Hepatocyte (in vitro differentiated cells): ENCODE data around the gene SYPL2. TPM values are rescaled to one million over a fixed set of nuclear protein-coding genes. Genes with fewer than 3 reads are reported as not detected.
A peak's percentile ranks its signal among the peaks of the same experiment; 100 is the strongest.

Source experiments
- DNase-seq: peaks from one replicate; pipeline ENCODE4 v3.0.0-alpha.2; 2016; ENCODE audit warnings: low spot score
- H2AFZ ChIP-seq: fragments of 200-600 bp; sonication (generic); 2 replicates; pipeline ENCODE4 v1.6.0; 2016; ENCODE audit warnings: antibody characterized with exemption, mild to moderate bottlenecking
- H3K27ac ChIP-seq: fragments of 200-600 bp; sonication (generic); 2 replicates; pipeline ENCODE4 v1.5.1; 2016; ENCODE audit warnings: mild to moderate bottlenecking
- H3K27me3 ChIP-seq: fragments of 200-600 bp; sonication (generic); 2 replicates; pipeline ENCODE4 v1.6.1; 2016
- H3K36me3 ChIP-seq: fragments of 200-600 bp; sonication (generic); replicated peaks from 2 replicates; pipeline ENCODE4 v1.5.1; 2016; ENCODE audit warnings: low read depth; ENCODE audit not compliant: insufficient read depth
- H3K4me1 ChIP-seq: fragments of 200-600 bp; sonication (generic); 2 replicates; pipeline ENCODE4 v1.5.1; 2016; ENCODE audit warnings: mild to moderate bottlenecking, moderate library complexity; ENCODE audit not compliant: insufficient read depth
- H3K4me2 ChIP-seq: fragments of 200-600 bp; sonication (generic); 2 replicates; pipeline ENCODE4 v1.6.0; 2016
- H3K4me3 ChIP-seq: fragments of 200-600 bp; sonication (generic); 2 replicates; pipeline ENCODE4 v1.5.1; 2016; ENCODE audit warnings: mild to moderate bottlenecking
- H3K79me2 ChIP-seq: fragments of 200-600 bp; sonication (generic); 2 replicates; pipeline ENCODE4 v1.6.0; 2017; ENCODE audit warnings: mild to moderate bottlenecking
- H3K9me2 ChIP-seq: fragments of 200-600 bp; sonication (generic); replicated peaks from 2 replicates; pipeline ENCODE4 v1.6.0; 2017; ENCODE audit warnings: mild to moderate bottlenecking; ENCODE audit not compliant: insufficient read depth
- H3K9me3 ChIP-seq: fragments of 200-600 bp; sonication (generic); 2 replicates; pipeline ENCODE4 v1.5.1; 2016; ENCODE audit warnings: low read depth, mild to moderate bottlenecking
- H4K20me1 ChIP-seq: fragments of 200-600 bp; sonication (generic); 2 replicates; pipeline ENCODE4 v1.6.0; 2016; ENCODE audit warnings: mild to moderate bottlenecking; ENCODE audit not compliant: insufficient read depth, poor library complexity, severe bottlenecking
- EZH2 ChIP-seq: fragments of 200-600 bp; sonication (generic); IDR thresholded peaks from 2 replicates; pipeline ENCODE4 v1.6.1; 2016; ENCODE audit warnings: antibody characterized with exemption, mild to moderate bottlenecking, borderline replicate concordance
- EZH2phosphoT487 ChIP-seq: fragments of 200-600 bp; sonication (generic); IDR thresholded peaks from one replicate; pipeline ENCODE4 v1.6.1; 2018; ENCODE audit warnings: antibody characterized with exemption, mild to moderate bottlenecking, low read depth, moderate library complexity; ENCODE audit not compliant: unreplicated experiment, severe bottlenecking
- WGBS: methylation state at CpG from one replicate; pipeline ENCODE4 v1.1.6; 2016; ENCODE audit warnings: low lambda C conversion rate; ENCODE audit errors: missing lambda C conversion rate; 5-methylcytosine and 5-hydroxymethylcytosine counted together
- polyA plus RNA-seq: library from polyadenylated mRNA; unstranded; fragments of >200 nt; fragmentation: Nextera tagmentation; extraction: Ambion mirVana; gene quantifications from 2 replicates; pipeline ENCODE4 v1.2.1, GENCODE V29; 2016
- total RNA-seq: library from RNA; depleted of rRNA; stranded (reverse); fragments of >200 nt; gene quantifications from 2 replicates; pipeline ENCODE4 v1.2.3, GENCODE V29; 2014
- TF ChIP-seq, protein P1 (sequence below): fragments of 200-600 bp; sonication (generic); IDR thresholded peaks from 2 replicates; pipeline ENCODE4 v1.5.1; 2016; ENCODE audit warnings: antibody characterized with exemption, mild to moderate bottlenecking; ENCODE audit not compliant: poor library complexity

SYPL2 gene
- total and polyA plus RNA-seq, 2 experiments from 2014 or later, result 2.0 to 3.0 TPM

DNA sequence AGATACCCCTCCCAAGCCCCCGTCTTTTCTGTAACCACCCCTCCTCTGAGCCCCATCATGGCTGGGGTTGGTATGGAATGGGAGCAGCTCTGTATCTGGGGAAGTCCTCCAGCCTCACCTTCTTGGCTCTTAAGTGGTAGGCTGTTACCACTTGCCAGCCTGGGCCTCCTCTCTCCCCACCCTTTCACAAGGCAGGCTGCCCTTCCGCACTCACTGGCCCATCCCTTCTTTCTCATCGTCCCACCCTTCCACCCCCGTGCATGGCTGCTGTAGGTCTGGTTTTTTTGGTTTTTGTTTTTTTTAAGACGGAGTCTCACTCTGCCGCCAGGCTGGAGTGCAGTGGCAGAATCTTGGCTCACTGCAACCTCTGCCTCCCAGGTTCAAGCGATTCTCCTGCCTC, 32.7 kb downstream of the SYPL2 start:
- Histone ChIP-seq H3K36me3 (no peaks in the 10 kb centered on the region), H3K27me3 (no peaks in the 10 kb centered on the region), H3K27ac (peak overlapping the region; percentile 66), H4K20me1 (no peaks in the 10 kb centered on the region), H3K9me2 (no peaks in the 10 kb centered on the region), H3K9me3 (no peaks in the 10 kb centered on the region), H3K4me2 (no peak overlapping the region), H2AFZ (no peak overlapping the region), H3K4me1 (peaks cover 7% of the 10 kb centered on the region), H3K79me2 (peaks cover 17% of the 10 kb centered on the region), H3K4me3 (no peak overlapping the region)
- no peak for DNase-seq
- WGBS, result 95% methylated on average over 7 of the region's 7 CpGs
- TF ChIP-seq EZH2phosphoT487, result no peak
- TF ChIP-seq, protein P1, sequence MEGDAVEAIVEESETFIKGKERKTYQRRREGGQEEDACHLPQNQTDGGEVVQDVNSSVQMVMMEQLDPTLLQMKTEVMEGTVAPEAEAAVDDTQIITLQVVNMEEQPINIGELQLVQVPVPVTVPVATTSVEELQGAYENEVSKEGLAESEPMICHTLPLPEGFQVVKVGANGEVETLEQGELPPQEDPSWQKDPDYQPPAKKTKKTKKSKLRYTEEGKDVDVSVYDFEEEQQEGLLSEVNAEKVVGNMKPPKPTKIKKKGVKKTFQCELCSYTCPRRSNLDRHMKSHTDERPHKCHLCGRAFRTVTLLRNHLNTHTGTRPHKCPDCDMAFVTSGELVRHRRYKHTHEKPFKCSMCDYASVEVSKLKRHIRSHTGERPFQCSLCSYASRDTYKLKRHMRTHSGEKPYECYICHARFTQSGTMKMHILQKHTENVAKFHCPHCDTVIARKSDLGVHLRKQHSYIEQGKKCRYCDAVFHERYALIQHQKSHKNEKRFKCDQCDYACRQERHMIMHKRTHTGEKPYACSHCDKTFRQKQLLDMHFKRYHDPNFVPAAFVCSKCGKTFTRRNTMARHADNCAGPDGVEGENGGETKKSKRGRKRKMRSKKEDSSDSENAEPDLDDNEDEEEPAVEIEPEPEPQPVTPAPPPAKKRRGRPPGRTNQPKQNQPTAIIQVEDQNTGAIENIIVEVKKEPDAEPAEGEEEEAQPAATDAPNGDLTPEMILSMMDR, result no peak
- no peak for TF ChIP-seq EZH2

DNA sequence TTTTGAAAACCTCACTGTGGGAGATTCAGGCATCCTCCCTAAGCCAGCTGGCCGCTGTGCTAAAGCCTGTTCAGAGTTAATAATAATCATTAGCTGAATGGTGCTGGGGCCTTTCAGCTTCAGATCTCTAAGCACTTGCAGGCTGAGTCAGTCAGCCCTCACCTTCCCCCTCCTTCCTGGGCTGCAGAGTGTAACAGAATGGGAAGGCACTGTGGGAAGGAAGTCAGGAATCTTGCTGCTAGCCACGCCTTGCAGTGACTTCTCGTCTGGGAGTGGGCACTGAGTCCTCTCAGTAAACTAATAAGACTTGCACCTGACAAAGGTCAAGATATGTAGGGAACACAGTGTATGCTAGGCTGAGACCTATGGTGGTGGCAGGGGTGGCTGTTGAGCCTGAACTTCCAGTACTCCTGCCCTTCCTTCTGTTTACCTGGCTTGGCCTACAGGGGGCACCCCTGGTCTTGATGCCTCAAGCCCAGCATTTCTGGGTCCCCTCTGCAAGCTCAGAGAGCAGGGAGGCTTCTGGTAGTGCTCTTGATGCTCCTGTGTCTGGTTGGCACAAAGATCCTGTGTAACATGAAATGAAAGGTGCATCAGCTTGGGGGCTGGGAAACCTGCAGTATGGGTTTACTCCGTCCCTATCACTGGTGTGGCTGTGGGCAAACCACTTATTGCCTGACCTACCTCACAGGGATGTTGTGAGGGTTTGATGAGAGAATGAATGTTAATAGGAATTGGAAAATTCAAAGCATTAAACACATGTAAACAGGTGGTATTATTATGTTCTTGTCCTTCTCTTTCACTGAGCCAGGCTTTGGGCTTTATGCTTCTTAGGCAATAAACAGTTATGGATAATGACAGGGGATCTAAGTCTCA, 33.6 kb downstream of the SYPL2 start:
- Histone ChIP-seq H3K27ac (peak overlapping the region; percentile 66), H3K4me2 (no peak overlapping the region), H3K27me3 (no peaks in the 10 kb centered on the region), H3K9me2 (no peaks in the 10 kb centered on the region), H4K20me1 (no peaks in the 10 kb centered on the region), H3K4me3 (no peak overlapping the region), H3K36me3 (no peaks in the 10 kb centered on the region), H2AFZ (no peak overlapping the region), H3K79me2 (peaks cover 11% of the 10 kb centered on the region), H3K4me1 (peaks cover 2% of the 10 kb centered on the region), H3K9me3 (no peaks in the 10 kb centered on the region)
- 74% methylated on average over 4 of the region's 4 CpGs for WGBS
- no peak for TF ChIP-seq EZH2phosphoT487
- TF ChIP-seq, protein P1, result peak; percentile 42
- no peak for TF ChIP-seq EZH2
- peak; percentile 74 for DNase-seq

DNA sequence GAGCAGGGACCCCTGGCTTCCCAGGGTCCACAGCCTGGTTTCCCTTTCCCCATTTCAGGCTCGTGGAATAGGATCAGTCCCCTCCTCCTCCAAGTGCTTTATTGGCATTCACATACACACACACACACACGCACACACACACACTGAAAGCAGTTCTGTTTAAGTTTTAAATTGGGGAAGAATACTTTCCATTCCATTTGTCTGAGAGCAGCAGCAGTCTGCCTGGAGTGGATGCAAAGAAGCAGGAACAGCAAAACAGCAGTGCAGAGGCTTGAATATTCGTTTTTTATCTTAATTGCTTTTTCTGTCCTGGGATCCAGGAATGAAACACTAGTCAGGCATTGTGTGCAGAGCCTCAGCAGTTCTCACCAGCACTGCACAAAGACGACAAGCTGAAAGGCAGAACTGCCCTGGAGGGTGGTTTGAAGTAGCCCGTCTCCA, 34.6 kb downstream of the SYPL2 start:
- H3K36me3 ChIP-seq, result no peaks in the 10 kb centered on the region
- H3K4me1 ChIP-seq, result no peaks in the 10 kb centered on the region
- H3K4me3 ChIP-seq, result no peak overlapping the region
- no peaks in the 10 kb centered on the region for H3K9me3 ChIP-seq
- no peaks in the 10 kb centered on the region for H4K20me1 ChIP-seq
- 52% methylated on average over 5 of the region's 5 CpGs for WGBS
- no peaks in the 10 kb centered on the region for H3K9me2 ChIP-seq
- H3K27me3 ChIP-seq, result no peaks in the 10 kb centered on the region
- peak overlapping the region; percentile 43 for H3K27ac ChIP-seq
- no peak overlapping the region for H3K4me2 ChIP-seq
- no peak overlapping the region for H2AFZ ChIP-seq
- peaks cover 3% of the 10 kb centered on the region for H3K79me2 ChIP-seq
- TF ChIP-seq, protein P1, result no peak
- TF ChIP-seq EZH2, result no peak
- no peak for TF ChIP-seq EZH2phosphoT487
- DNase-seq, result no peak
